ENCODE data around the gene BCL2. TPM values are rescaled to one million over a fixed set of nuclear protein-coding genes. Genes with fewer than 3 reads are reported as not detected.

The BCL2 gene
- polyA plus RNA-seq, 1 of the 3 experiments (the other 2 are of a cell fraction), result 1.5 TPM

DNA sequence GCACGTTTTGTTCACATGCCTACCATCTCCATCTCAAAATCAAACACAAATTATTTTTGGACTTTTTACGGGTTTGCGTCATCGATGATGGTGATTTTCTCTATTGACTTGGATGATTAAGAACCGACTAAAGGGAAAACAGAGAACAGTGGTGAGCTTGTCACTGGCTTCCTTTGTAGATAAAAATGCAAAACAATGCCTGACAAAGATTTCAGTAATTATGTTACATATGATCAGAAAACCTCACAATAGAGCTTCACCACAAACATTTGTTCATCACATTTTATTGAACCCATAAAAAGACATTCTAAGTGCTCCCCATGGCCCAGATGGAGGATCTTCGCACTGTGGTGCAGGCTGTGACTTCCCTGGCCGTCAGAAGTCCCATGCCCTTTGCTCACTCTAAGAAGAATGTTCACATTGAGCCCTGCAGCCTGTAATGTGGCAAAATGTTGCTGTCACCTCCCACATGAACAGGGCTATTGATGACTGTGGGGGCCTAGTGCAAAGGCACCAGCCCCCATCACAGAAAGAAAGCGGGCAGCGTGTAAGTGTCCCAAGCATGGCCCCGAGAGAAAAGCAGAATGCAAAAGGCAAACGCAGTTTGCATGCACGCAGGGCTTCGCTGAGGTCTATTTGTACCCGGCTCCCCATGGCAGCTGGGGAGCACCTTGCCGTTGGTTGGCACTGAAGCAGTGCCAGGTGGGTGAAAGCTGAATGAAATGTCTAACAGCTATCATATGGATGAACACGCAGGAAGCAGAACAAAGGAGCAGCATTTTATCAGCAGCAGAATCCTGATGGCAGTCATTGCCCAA lies 60.6 kb downstream of the BCL2 start:
- TF ChIP-seq RXRA (IDR thresholded peaks at IDR 0.05; ENCODE audit: borderline replicate concordance, low read depth), result no peak
- TF ChIP-seq GATA2 (CRISPR knock-in tag; IDR thresholded peaks at IDR 0.05), result peak; percentile 56; the same call in 1 of the 2 replicates
- no peak overlapping the region for H2AFZ ChIP-seq (ENCODE audit: low read depth)
- peak overlapping the region in 1 of 2 experiments; percentile 81; a peak in 2 of 4 replicates for H3K27ac ChIP-seq (ENCODE audit: low read depth in 2 of 2, low read length in 1 of 2)
- no peak overlapping the region for H3K4me3 ChIP-seq (ENCODE audit: low read depth in 2 of 2, low read length in 1 of 2)
- no peaks in the 10 kb centered on the region for H3K9me2 ChIP-seq
- H3K79me2 ChIP-seq (ENCODE audit: insufficient read depth), result no peaks in the 10 kb centered on the region
- no peaks in the 10 kb centered on the region for H3K27me3 ChIP-seq (ENCODE audit: insufficient read depth)
- no peaks in the 10 kb centered on the region for H4K20me1 ChIP-seq (ENCODE audit: insufficient read depth)
- peaks cover 0 to 23% of the 10 kb centered on the region in 2 experiments; a peak in 2 of 4 replicates for H3K4me1 ChIP-seq (ENCODE audit: control insufficient read depth in 1 of 2, insufficient read depth in 2 of 2, low read depth in 1 of 2, low read length in 1 of 2)
- 88% methylated on average over 16 of the region's 16 CpGs for WGBS (ENCODE audit: low lambda C conversion rate)
- no peak overlapping the region for H3K9ac ChIP-seq
- peak; percentile 37 for DNase-seq
- H3K36me3 ChIP-seq (replicated peaks in 1 of 2; ENCODE audit: control insufficient read depth in 1 of 2, insufficient read depth in 2 of 2, low read length in 1 of 2), result no peaks in the 10 kb centered on the region
- H3K9me3 ChIP-seq, result no peaks in the 10 kb centered on the region
- H3K4me2 ChIP-seq, result no peak overlapping the region
- ChIA-PET CTCF (interaction anchor here (1.0 to 1.3 kb wide), 2 partner anchors 16 to 117 kb away, joined by 3 read pairs; no protein-coding TSS in a partner anchor), POLR2A (no interaction called here)
- no peaks in the 10 kb centered on the region for H3F3A ChIP-seq (replicated peaks; ENCODE audit: insufficient read depth)

DNA sequence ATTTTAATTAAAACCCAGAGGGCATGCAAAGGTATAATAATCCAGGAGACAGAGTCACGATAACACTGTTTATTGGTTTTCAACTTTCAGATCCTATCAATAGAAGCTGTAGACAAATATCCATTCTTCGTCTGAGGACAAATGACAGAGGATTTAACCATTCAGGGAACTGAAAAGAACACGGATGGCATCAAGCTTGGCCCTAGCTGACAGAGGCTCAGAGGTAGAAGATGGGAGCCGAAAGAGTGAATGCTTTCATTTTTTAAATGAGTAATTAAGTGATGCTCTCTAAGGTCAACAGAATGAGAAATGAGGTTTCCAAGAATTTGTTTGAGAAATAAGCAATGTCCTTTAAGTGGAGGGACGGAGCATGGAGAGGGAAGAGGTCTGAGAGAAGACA lies 62.1 kb downstream of the BCL2 start:
- Histone ChIP-seq H3K4me1 (ENCODE audit: control insufficient read depth in 1 of 2, insufficient read depth in 2 of 2, low read depth in 1 of 2, low read length in 1 of 2) (peaks cover 5 to 28% of the 10 kb centered on the region in 2 experiments; a peak in 2 of 4 replicates), H3K9me3 (no peaks in the 10 kb centered on the region), H3K9me2 (no peaks in the 10 kb centered on the region), H3K4me2 (no peak overlapping the region), H3K79me2 (ENCODE audit: insufficient read depth) (no peaks in the 10 kb centered on the region), H3K4me3 (ENCODE audit: low read depth in 2 of 2, low read length in 1 of 2) (no peak overlapping the region), H4K20me1 (ENCODE audit: insufficient read depth) (no peaks in the 10 kb centered on the region), H3K9ac (no peak overlapping the region), H2AFZ (ENCODE audit: low read depth) (no peak overlapping the region), H3K36me3 (replicated peaks in 1 of 2; ENCODE audit: control insufficient read depth in 1 of 2, insufficient read depth in 2 of 2, low read length in 1 of 2) (no peaks in the 10 kb centered on the region), H3K27ac (ENCODE audit: low read depth in 2 of 2, low read length in 1 of 2) (no peak overlapping the region), H3K27me3 (ENCODE audit: insufficient read depth) (no peaks in the 10 kb centered on the region), H3F3A (replicated peaks; ENCODE audit: insufficient read depth) (no peaks in the 10 kb centered on the region)
- DNase-seq, result no peak
- WGBS (ENCODE audit: low lambda C conversion rate), result 86% methylated on average over 5 of the region's 5 CpGs
- ChIA-PET POLR2A (no interaction called here), CTCF (no interaction called here)
- TF ChIP-seq, protein P1, sequence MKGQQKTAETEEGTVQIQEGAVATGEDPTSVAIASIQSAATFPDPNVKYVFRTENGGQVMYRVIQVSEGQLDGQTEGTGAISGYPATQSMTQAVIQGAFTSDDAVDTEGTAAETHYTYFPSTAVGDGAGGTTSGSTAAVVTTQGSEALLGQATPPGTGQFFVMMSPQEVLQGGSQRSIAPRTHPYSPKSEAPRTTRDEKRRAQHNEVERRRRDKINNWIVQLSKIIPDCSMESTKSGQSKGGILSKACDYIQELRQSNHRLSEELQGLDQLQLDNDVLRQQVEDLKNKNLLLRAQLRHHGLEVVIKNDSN (IDR thresholded peaks at IDR 0.05; ENCODE audit: borderline replicate concordance, low read depth), result no peak
- TF ChIP-seq EZH2phosphoT487 (IDR thresholded peaks at IDR 0.05; ENCODE audit: borderline replicate concordance, low read depth), result no peak
- TF ChIP-seq GABPA (IDR thresholded peaks at IDR 0.05; ENCODE audit: low read depth), result no peak
- no peak for TF ChIP-seq MXI1 (IDR thresholded peaks at IDR 0.05; ENCODE audit: low read depth, low read length)
- no peak for TF ChIP-seq RXRA (IDR thresholded peaks at IDR 0.05; ENCODE audit: borderline replicate concordance, low read depth)
- no peak for TF ChIP-seq IRF3 (IDR thresholded peaks at IDR 0.05; ENCODE audit: low read depth, low read length)
- no peak for TF ChIP-seq SMC3 (IDR thresholded peaks at IDR 0.05; ENCODE audit: low read depth, low read length)
- TF ChIP-seq ELF1 (IDR thresholded peaks at IDR 0.05), result no peak
- no peak for TF ChIP-seq FOXM1 (IDR thresholded peaks at IDR 0.05; ENCODE audit: low read depth)
- no peak for TF ChIP-seq USF2 (IDR thresholded peaks at IDR 0.05; ENCODE audit: borderline replicate concordance, low read depth, low read length)
- TF ChIP-seq, protein P2, sequence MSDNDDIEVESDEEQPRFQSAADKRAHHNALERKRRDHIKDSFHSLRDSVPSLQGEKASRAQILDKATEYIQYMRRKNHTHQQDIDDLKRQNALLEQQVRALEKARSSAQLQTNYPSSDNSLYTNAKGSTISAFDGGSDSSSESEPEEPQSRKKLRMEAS (IDR thresholded peaks at IDR 0.05; ENCODE audit: low read depth), result no peak
- TF ChIP-seq SIN3A (IDR thresholded peaks at IDR 0.05; ENCODE audit: borderline replicate concordance, low read depth, low read length), result no peak
- no peak for TF ChIP-seq CHD2 (IDR thresholded peaks at IDR 0.05; ENCODE audit: low read length, partially characterized antibody)
- TF ChIP-seq RAD21 (IDR thresholded peaks at IDR 0.05; ENCODE audit: low read length), result no peak
- TF ChIP-seq REST (IDR thresholded peaks at IDR 0.05; ENCODE audit: low read depth, low read length), result no peak
- no peak for TF ChIP-seq JUND (IDR thresholded peaks at IDR 0.05)
- no peak for TF ChIP-seq YY1 (IDR thresholded peaks at IDR 0.05; ENCODE audit: low read depth)
- TF ChIP-seq TEAD4 (IDR thresholded peaks at IDR 0.05; ENCODE audit: borderline replicate concordance, insufficient read depth), result no peak
- TF ChIP-seq POLR2AphosphoS5 (IDR thresholded peaks at IDR 0.05; ENCODE audit: low read depth, low read length), result no peak

Measured in SK-N-SH (cell line).